Measurements from ENCODE around the gene PARP12. TPM values are rescaled to one million over a fixed set of nuclear protein-coding genes. Genes with fewer than 3 reads are reported as not detected.
A peak's percentile ranks its signal among the peaks of the same experiment; 100 is the strongest.

PARP12 gene
- total RNA-seq, 1 donor from 2014 or later = 58.1 TPM

GRCh38 chr7:140050100-140050499, 12.7 kb downstream of the PARP12 start:
- no peaks in the 10 kb centered on the region for H3K27me3 Mint-ChIP-seq (ENCODE audit: low read depth, unreplicated experiment)
- Histone ChIP-seq H3K9me3 (ENCODE audit: insufficient read depth, low read depth, low read length) (no peaks in the 10 kb centered on the region), H3K27me3 (ENCODE audit: insufficient read depth, low read length) (no peaks in the 10 kb centered on the region), H3K4me3 (ENCODE audit: insufficient read depth, low read depth, low read length) (no peak overlapping the region), H3K27ac (ENCODE audit: low read depth, low read length) (no peak overlapping the region), H3K4me2 (ENCODE audit: low read length) (no peak overlapping the region), H3K9ac (ENCODE audit: low read length) (no peak overlapping the region), H3K36me3 (ENCODE audit: insufficient read depth, low read length) (no peaks in the 10 kb centered on the region), H2AFZ (ENCODE audit: low read depth, low read length) (no peak overlapping the region), H3K79me2 (ENCODE audit: insufficient read depth, low read length) (no peaks in the 10 kb centered on the region), H4K20me1 (ENCODE audit: insufficient read depth, low read length) (no peaks in the 10 kb centered on the region), H3K4me1 (ENCODE audit: insufficient read depth, low read length) (no peaks in the 10 kb centered on the region)
- TF ChIP-seq CTCF (IDR thresholded peaks at IDR 0.05; ENCODE audit: insufficient read depth, low read depth, low read length) (no peak), EZH2 (IDR thresholded peaks at IDR 0.05; ENCODE audit: insufficient read depth, low read length) (no peak)
- no peaks in the 10 kb centered on the region for H3K9me3 Mint-ChIP-seq (ENCODE audit: unreplicated experiment)
- DNase-seq (ENCODE audit: low read depth) = no peak
- peaks cover 6% of the 10 kb centered on the region for H3K4me1 Mint-ChIP-seq (ENCODE audit: low read depth, unreplicated experiment)
- H3K36me3 Mint-ChIP-seq (ENCODE audit: low read depth, unreplicated experiment) = peaks cover 45% of the 10 kb centered on the region
- H3K4me3 Mint-ChIP-seq (ENCODE audit: unreplicated experiment) = no peak overlapping the region
- no peak overlapping the region for H3K27ac Mint-ChIP-seq (ENCODE audit: unreplicated experiment)
- FAIRE-seq = no peak

GRCh38 chr7:140049339-140050024, 13.3 kb downstream of the PARP12 start:
- Histone ChIP-seq H3K4me1 (ENCODE audit: insufficient read depth, low read length) (no peaks in the 10 kb centered on the region), H3K9ac (ENCODE audit: low read length) (no peak overlapping the region), H3K27ac (ENCODE audit: low read depth, low read length) (no peak overlapping the region), H3K4me3 (ENCODE audit: insufficient read depth, low read depth, low read length) (no peak overlapping the region), H3K27me3 (ENCODE audit: insufficient read depth, low read length) (no peaks in the 10 kb centered on the region), H3K79me2 (ENCODE audit: insufficient read depth, low read length) (no peaks in the 10 kb centered on the region), H3K36me3 (ENCODE audit: insufficient read depth, low read length) (no peaks in the 10 kb centered on the region), H2AFZ (ENCODE audit: low read depth, low read length) (no peak overlapping the region), H4K20me1 (ENCODE audit: insufficient read depth, low read length) (no peaks in the 10 kb centered on the region), H3K9me3 (ENCODE audit: insufficient read depth, low read depth, low read length) (no peaks in the 10 kb centered on the region), H3K4me2 (ENCODE audit: low read length) (no peak overlapping the region)
- no peaks in the 10 kb centered on the region for H3K9me3 Mint-ChIP-seq (ENCODE audit: unreplicated experiment)
- H3K4me3 Mint-ChIP-seq (ENCODE audit: unreplicated experiment) = no peak overlapping the region
- peaks cover 6% of the 10 kb centered on the region for H3K4me1 Mint-ChIP-seq (ENCODE audit: low read depth, unreplicated experiment)
- no peak overlapping the region for H3K27ac Mint-ChIP-seq (ENCODE audit: unreplicated experiment)
- DNase-seq (ENCODE audit: low read depth) (peak; percentile 20), FAIRE-seq (no peak)
- TF ChIP-seq EZH2 (IDR thresholded peaks at IDR 0.05; ENCODE audit: insufficient read depth, low read length) = no peak
- TF ChIP-seq CTCF (IDR thresholded peaks at IDR 0.05; ENCODE audit: insufficient read depth, low read depth, low read length) = no peak
- peaks cover 43% of the 10 kb centered on the region for H3K36me3 Mint-ChIP-seq (ENCODE audit: low read depth, unreplicated experiment)
- no peaks in the 10 kb centered on the region for H3K27me3 Mint-ChIP-seq (ENCODE audit: low read depth, unreplicated experiment)

GRCh38 chr7:140048989-140049338, 13.8 kb downstream of the PARP12 start:
- DNase-seq (ENCODE audit: low read depth) = no peak
- Histone ChIP-seq H3K4me3 (ENCODE audit: insufficient read depth, low read depth, low read length) (no peak overlapping the region), H3K36me3 (ENCODE audit: insufficient read depth, low read length) (no peaks in the 10 kb centered on the region), H3K79me2 (ENCODE audit: insufficient read depth, low read length) (no peaks in the 10 kb centered on the region), H3K4me1 (ENCODE audit: insufficient read depth, low read length) (no peaks in the 10 kb centered on the region), H3K27ac (ENCODE audit: low read depth, low read length) (no peak overlapping the region), H3K9ac (ENCODE audit: low read length) (no peak overlapping the region), H2AFZ (ENCODE audit: low read depth, low read length) (no peak overlapping the region), H4K20me1 (ENCODE audit: insufficient read depth, low read length) (no peaks in the 10 kb centered on the region), H3K9me3 (ENCODE audit: insufficient read depth, low read depth, low read length) (no peaks in the 10 kb centered on the region), H3K4me2 (ENCODE audit: low read length) (no peak overlapping the region), H3K27me3 (ENCODE audit: insufficient read depth, low read length) (no peaks in the 10 kb centered on the region)
- Mint-ChIP-seq H3K36me3 (ENCODE audit: low read depth, unreplicated experiment) (peaks cover 43% of the 10 kb centered on the region), H3K27me3 (ENCODE audit: low read depth, unreplicated experiment) (no peaks in the 10 kb centered on the region), H3K9me3 (ENCODE audit: unreplicated experiment) (no peaks in the 10 kb centered on the region), H3K4me1 (ENCODE audit: low read depth, unreplicated experiment) (peaks cover 6% of the 10 kb centered on the region), H3K27ac (ENCODE audit: unreplicated experiment) (no peak overlapping the region), H3K4me3 (ENCODE audit: unreplicated experiment) (no peak overlapping the region)
- FAIRE-seq = no peak
- no peak for TF ChIP-seq EZH2 (IDR thresholded peaks at IDR 0.05; ENCODE audit: insufficient read depth, low read length)
- TF ChIP-seq CTCF (IDR thresholded peaks at IDR 0.05; ENCODE audit: insufficient read depth, low read depth, low read length) = no peak
